GM21786 (cell line): Measurements from ENCODE around the gene MGAM2.
"Not testable (repeated sequence)": the region's sequence is repeated elsewhere in the genome, so short reads cannot be mapped to it uniquely, and the experiment has no call there.

Experiments
- ATAC-seq: cut with Tn5 transposase; IDR thresholded peaks from one replicate; pipeline ENCODE4 v1.9.1; 2021; ENCODE audit not compliant: unreplicated experiment

The MGAM2 gene

DNA sequence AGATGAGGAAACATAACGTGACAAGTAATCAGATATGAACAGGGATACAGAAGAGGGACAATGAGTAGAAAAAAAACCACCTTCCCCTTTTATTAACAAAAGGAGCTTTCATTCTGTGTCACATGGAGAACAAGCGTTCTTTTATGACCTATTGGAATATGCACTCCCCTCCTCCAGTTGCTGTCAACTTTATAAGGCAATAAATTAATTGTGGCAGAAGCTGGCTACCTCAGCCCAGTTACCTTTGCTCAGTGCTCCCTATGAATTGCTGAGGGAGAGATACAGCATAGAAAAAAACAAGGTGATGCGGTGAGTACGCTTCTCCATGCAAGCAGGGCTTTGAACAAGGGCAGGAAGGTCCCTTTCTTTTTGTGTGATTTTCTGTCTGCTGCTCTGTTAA is at the start of gene MGAM2:
TSS of gene MGAM2 (plus strand) at position 220 of the 400 bp plus-strand sequence. CDS start 5,156 bp downstream, outside the sequence.
- ATAC-seq = no peak

- ATAC-seq = no peak
These were observed 47.7 kb upstream of the MGAM2 start for GRCh38 chr7:142063551-142064442.

DNA sequence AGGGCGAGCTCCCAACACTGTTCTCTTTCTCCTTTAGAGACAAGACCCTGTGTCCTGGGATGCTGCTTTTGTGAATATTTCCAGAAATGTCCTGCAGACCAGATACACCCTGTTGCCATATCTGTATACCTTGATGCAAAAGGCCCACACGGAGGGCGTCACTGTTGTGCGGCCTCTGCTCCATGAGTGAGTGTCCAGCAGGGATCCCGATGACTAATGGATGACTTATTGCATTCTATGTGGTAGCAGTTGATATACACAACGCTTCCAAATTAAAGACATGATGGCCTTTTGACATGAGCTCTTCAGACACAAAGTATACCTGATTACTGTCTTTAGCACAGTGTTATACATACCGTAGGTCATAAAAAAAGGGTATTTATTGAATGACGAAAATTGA is 45.0 kb upstream of the MGAM2 start:
- no peak for ATAC-seq

DNA sequence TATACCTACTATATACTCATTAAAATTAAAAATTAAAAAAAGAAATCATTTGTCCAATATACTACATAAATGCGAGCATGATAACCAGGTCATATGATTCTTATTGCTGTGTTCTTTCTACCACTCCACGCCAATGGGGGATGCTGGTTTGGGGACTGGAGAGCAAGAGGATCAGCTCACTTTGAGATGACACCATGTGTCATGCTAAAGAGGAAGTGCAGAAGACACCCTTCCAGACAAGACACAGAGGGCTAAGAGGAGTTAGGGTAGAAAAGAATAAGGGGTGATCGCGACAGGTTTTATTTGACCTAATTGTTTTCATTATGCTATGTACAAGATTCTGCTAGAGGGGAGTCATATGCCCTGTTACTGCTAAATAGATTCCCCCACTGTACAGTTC is 33.8 kb upstream of the MGAM2 start:
- ATAC-seq = no peak

GRCh38 chr7:142083605-142084004 is 27.9 kb upstream of the MGAM2 start:
- ATAC-seq = no peak

DNA sequence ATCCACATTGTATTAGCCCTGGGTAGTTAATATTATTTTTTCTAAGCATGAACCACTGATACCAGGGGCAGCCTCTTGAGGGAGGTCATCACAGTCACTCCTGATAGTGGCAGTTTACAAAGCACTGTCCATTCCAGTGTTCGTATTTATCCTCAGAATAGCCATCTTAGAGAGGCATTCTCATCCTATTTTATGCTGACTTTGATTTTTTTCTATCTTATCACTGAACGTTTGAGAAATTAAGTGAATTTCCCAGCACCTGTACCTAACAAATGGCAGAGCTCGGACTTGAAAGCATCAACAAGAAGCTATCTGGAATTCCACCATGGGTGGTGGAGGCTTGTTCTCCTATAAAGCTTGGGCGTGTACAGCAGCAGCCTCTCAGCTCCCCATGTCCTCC is 26.1 kb upstream of the MGAM2 start:
- no peak for ATAC-seq

DNA sequence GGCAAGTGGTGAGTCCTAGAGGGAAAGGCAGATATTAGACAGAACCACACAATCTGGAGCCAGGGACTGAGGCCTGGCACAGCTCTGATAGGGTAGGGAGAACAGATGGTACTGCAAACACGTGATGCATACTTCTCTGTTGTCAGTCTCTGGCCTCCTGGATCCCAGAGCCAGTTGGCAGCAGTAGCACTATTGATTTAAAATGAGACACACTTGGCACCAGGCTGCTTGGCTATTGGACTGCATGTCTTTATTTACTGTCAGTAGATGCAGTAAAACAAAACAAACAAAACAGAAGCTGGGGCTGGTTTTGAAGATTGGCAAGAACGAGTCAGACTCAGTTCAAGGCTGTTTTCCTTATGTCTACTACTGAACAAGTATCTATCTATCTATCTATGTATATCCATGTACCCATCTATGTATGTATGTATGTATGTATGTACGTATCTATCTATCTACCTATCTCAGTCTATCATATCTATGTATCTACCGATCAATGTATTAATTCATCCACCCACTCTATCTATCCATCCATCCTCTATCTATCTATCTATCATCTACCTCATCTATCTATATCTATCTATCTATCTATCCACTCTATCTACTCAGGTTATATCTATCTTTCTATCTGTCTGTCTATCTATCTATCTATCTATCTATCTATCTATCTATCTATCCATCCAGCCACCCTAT is 23.4 kb upstream of the MGAM2 start:
- ATAC-seq = no peak

- ATAC-seq = no peak
These were observed 22.5 kb upstream of the MGAM2 start for GRCh38 chr7:142089035-142089434.

DNA sequence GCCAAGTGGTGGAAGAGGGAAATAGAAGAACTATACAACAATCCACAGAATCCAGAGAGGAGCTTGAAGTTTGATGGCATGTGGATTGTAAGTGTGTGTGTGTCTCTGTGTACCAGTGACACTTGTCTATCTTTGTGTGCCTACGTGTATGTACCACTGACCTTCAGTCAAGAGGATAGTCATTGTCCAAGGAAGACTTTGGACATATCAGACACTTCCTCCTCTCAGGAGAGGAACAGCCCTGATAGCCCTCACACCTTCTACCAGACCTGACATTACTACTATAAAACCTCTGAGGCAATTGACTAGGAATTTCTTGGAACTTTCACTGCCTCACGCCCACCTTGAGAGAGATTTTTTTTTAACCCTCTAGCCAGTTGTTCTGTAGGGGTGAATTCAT is 19.6 kb upstream of the MGAM2 start:
- ATAC-seq = no peak

GRCh38 chr7:142094861-142095260 is 16.7 kb upstream of the MGAM2 start:
- no peak for ATAC-seq

DNA sequence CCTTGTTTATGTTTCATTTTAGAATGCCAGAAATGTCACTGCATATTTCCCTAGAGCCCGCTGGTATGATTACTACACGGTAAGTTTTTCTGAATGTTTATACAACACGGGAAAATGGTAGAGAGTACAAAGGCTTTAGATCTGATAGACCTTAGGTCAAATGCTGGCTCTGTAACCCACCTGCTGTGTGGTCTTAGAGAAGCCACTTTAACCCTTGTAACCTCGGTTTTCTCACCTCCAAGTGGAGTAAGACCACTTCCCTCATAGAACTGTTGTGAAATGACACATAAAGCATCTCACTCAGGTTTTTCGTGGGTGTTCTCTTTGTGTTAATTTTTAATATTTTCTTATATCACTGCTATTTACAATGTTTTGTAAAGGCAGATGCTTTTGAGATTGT is 13.9 kb upstream of the MGAM2 start:
- no peak for ATAC-seq

- ATAC-seq = no peak
These were observed 13.5 kb upstream of the MGAM2 start for GRCh38 chr7:142098004-142098403.

- not testable (repeated sequence) for ATAC-seq
These were observed 12.2 kb upstream of the MGAM2 start for GRCh38 chr7:142099347-142099746.

DNA sequence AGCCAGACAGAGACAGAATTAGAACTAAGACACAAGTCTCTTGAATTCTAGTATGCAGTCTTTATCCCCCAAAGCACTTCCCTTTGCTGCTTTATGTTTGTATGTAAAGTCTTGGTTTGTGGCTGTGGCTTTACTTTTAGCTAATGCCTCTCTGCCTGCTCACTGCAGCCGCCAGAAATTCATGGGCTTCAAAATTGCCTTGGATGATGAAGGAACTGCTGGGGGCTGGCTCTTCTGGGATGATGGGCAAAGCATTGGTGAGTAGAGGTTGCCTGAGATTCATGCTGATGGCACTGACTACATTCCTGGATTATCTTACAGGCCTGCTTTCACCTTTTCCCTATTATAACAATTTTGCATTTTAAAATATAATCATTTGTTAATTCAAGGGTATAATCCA is 10.9 kb upstream of the MGAM2 start:
- ATAC-seq = no peak

DNA sequence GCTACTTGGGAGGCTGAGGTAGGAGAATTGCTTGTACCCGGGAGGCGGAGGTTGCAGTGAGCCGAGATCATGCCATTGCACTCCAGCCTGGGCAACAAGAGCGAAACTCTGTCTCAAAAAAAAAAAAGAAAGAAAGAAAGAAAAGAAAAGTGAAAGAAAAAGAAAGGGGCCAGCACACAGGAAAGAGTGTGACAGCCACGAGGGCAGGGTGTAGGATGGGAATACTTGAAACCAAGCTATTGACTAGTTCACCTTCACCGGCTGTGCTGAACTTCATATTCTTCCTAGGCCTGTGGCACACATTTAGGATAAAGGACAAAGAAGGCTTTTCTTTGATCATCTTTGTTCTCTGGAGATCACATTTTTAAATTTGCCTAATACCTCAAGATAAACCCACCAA is 9.7 kb upstream of the MGAM2 start:
- not testable (repeated sequence) for ATAC-seq

DNA sequence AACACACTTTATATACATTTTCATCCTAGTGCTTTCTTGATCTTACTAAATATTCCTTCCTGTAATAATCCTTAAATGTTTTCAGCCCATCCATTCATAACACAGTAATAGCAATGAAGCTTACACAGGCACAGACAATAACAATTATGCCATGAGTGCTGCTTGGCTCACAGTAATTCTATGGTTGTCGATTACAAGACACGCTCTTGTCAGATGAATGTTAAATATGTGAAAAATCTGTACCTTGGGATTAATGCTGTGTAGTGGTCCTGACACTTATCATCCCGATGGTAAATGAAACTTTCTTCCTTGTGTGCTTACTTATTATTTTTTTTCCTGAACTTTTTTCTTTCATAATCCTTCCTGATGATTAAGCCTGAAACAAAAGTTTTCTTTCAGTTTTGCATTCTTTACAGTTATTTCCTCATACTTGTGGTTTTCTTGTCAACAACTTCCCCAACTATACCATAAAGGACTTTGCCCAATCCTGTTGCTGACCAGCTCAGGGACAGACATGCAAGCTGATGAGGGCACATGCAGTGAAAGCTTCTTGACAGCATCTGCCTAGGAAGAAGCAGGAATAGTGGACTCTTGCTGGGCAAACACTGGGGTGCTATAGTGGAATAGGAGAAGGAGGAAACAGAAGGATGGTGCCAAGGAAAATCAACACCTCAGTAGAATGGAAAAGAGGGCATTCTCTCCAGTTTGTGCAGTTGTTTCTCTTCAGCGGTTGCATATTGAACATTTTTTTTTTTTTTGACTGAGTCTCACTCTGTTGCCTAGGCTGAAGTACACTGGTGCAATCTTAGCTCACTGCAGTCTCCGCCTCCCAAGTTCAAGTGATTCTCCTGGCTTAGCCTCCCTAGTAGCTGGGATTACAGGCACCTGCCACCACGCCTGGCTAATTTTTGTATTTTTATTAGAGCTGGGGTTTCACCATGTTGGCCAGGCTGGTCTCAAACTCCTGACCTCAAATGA is 6.7 kb upstream of the MGAM2 start:
- ATAC-seq = no peak

DNA sequence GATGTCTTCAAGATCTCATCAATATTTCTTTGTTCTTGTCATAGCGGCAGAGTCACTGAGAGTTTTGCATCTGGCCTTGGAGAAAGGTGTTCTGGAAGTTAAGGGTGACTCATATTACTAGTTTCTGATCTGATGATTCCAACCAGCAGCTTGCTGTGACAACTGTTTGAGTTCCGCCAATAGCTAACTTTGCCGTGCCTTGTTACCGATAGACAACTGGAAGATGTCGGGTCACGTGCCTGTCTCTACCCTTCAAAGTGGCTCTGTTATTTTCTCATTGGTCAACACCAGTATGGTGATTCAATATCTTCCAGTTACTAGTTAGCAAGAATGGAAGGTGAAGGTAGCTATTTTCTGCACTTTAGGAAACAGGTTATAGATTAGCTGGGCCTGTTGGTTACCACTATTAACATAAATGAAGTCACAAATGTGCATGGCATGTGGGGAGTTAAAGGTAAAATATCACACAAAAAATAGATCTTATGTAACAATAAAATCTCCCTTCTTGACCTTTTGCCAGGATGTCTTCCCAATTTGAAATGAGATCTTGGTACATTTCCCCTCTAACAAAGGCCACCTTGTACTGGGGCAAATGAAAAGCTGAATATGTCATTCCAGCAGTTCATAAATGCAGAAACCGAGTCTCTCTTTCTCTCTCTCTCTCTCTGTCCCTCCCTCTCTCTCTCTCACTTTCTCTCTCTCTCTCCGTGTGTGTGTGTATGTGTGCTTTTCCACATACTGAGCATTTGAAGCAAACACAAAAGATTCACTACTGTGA is 2.6 kb upstream of the MGAM2 start:
- ATAC-seq = no peak

DNA sequence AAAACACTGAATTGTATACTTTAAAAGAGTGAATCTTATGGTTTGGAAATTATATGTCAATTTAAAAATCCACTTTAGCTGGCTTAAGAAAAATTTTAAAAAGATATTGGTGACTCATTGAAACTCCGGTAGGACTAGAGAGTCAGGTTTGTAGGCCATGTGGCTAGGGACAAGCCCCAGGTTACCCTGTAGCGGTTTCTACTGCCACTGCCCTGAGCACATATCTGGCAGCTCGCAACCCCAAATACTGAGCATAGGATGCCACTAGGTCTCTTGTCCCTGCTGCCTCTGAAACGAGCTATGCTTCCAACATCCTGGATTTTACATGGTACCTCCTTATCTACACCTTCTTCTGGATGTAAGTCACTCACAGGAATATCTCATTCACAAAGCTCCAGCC is 1.4 kb upstream of the MGAM2 start:
- no peak for ATAC-seq

- ATAC-seq = no peak
These were observed 880 bp upstream of the MGAM2 start for GRCh38 chr7:142110638-142111037.

- ATAC-seq = no peak
These were observed 568 bp downstream of the MGAM2 start for GRCh38 chr7:142112086-142112485.
